Measurements from ENCODE around the gene USP43.

Gene USP43

DNA sequence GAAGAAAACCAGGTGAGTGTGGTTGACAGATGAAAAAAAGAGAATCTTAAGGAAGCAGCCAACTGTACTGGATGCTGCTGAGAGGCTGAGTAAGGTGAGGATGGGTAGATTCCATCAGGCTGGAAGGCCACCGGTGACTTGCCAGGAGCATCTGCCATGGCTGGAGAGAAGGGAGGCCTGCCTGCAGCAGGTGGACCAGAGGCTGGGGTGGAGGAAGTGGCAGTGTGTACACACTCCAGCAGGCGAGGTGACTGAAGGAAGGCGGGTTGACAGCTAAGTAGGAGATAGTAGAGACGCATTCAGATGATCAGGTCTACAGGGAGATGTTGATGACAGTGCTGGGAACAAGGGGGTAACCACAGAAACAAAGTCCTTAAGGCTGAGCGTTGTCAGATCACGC, 69.5 kb downstream of the USP43 start:
- H3K4me3 Mint-ChIP-seq, result no peak overlapping the region

DNA sequence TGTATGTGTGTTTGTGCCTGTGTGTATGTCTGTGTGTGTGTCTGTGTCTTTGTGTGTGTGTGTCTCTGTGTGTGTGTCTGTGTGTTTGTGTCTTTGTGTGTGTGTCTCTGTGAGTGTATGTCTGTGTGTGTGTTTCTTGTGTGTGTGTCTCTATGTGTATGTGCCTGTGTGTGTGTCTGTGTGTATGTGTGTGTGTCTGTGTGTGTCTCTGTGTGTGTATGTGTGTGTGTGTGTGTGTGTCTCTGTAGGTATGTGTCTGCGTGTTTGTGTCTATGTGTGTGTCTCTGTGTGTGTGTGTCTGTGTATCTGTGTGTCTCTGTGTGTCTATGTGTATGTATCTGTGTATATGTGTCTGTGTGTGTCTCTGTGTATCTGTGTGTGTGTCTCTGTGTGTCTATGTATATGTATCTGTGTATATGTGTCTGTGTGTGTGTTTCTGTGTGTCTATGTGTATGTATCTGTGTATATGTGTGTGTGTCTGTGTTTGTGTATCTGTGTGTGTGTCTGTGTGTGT, 70.2 kb downstream of the USP43 start:
- DNase-seq (no peak), ATAC-seq (no peak)
- Mint-ChIP-seq H3K27me3 (no peaks in the 10 kb centered on the region), H3K4me3 (no peak overlapping the region), H3K4me1 (no peaks in the 10 kb centered on the region), H3K27ac (no peak overlapping the region), H3K36me3 (ENCODE audit: low read depth) (no peaks in the 10 kb centered on the region), H3K9me3 (no peaks in the 10 kb centered on the region)

More for the DNA sequence above, 69.5 kb downstream of the USP43 start:
- no peaks in the 10 kb centered on the region for H3K27me3 Mint-ChIP-seq
- no peak for ATAC-seq
- H3K27ac Mint-ChIP-seq, result no peak overlapping the region
- H3K4me1 Mint-ChIP-seq, result no peaks in the 10 kb centered on the region
- H3K36me3 Mint-ChIP-seq (ENCODE audit: low read depth), result no peaks in the 10 kb centered on the region
- DNase-seq, result no peak
- no peaks in the 10 kb centered on the region for H3K9me3 Mint-ChIP-seq

DNA sequence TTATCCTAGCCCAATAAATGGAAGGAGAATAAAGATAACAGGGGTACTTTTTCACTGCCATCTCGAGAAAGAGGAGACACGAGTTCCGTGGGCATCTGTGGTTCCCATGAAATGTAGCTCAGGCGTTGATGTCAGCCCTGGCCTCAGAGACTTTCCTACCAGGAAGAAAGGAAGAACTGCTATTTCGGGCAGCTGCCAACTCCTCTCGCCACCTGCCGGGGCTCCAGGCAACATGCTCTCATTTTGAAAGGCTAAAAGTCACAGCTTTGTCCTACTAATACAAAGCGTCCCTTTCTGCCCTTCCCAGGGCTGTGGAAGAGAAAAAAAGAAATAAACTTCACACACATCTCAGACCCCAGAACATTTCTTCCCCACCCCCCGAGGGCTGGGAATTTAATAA, 80.3 kb downstream of the USP43 start:
- Mint-ChIP-seq H3K27ac (no peak overlapping the region), H3K27me3 (peaks cover 11% of the 10 kb centered on the region), H3K4me3 (no peak overlapping the region), H3K4me1 (peaks cover 2% of the 10 kb centered on the region), H3K9me3 (no peaks in the 10 kb centered on the region), H3K36me3 (ENCODE audit: low read depth) (no peaks in the 10 kb centered on the region)
- ATAC-seq (no peak), DNase-seq (no peak)

DNA sequence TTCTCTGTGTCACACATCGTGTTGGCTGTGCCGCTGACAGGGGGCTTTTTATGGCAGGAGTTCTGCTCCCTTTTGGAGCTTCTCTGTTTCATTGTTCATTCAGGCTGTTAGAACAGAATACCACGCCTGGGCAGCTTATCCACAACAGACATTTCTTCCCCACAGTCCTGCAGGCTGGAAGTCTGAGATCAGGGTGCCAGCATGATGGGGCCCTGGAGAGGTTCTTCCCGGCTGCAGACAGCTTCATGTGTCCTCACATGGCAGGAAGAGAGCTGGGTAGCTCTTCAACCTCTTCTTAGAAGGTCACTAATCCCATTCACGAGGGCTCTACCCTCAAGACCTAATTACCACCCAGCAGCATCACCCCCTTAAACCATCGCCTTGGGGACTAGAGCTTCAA, 81.0 kb downstream of the USP43 start:
- Mint-ChIP-seq H3K4me1 (peaks cover 2% of the 10 kb centered on the region), H3K36me3 (ENCODE audit: low read depth) (no peaks in the 10 kb centered on the region), H3K4me3 (no peak overlapping the region), H3K27ac (no peak overlapping the region), H3K27me3 (peaks cover 11% of the 10 kb centered on the region), H3K9me3 (no peaks in the 10 kb centered on the region)
- DNase-seq, result no peak
- ATAC-seq, result no peak

DNA sequence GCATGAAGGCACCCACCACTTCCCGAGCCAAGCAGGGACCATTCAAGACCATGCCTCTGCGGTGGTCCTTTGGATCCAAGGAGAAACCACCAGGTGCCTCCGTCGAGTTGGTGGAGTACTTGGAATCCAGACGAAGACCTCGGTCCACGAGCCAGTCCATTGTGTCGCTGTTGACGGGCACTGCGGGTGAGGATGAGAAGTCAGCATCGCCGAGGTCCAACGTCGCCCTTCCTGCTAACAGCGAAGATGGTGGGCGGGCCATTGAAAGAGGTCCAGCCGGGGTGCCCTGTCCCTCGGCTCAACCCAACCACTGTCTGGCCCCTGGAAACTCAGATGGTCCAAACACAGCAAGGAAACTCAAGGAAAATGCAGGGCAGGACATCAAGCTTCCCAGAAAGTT, 82.7 kb downstream of the USP43 start:
- Mint-ChIP-seq H3K9me3 (no peaks in the 10 kb centered on the region), H3K36me3 (ENCODE audit: low read depth) (no peaks in the 10 kb centered on the region), H3K27me3 (peaks cover 11% of the 10 kb centered on the region), H3K4me1 (peaks cover 2% of the 10 kb centered on the region), H3K27ac (no peak overlapping the region), H3K4me3 (no peak overlapping the region)
- DNase-seq, result no peak
- ATAC-seq, result no peak

DNA sequence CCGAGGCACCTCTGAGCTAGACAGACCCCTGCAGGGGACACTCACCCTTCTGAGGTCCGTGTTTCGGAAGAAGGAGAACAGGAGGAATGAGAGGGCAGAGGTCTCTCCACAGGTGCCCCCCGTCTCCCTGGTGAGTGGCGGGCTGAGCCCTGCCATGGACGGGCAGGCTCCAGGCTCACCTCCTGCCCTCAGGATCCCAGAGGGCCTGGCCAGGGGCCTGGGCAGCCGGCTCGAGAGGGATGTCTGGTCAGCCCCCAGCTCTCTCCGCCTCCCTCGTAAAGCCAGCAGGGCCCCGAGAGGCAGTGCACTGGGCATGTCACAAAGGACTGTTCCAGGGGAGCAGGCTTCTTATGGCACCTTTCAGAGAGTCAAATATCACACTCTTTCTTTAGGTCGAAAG, 83.2 kb downstream of the USP43 start:
- no peak for DNase-seq
- H3K36me3 Mint-ChIP-seq (ENCODE audit: low read depth), result no peaks in the 10 kb centered on the region
- H3K4me1 Mint-ChIP-seq, result peaks cover 2% of the 10 kb centered on the region
- no peak for ATAC-seq
- no peak overlapping the region for H3K27ac Mint-ChIP-seq
- no peaks in the 10 kb centered on the region for H3K9me3 Mint-ChIP-seq
- H3K27me3 Mint-ChIP-seq, result peaks cover 11% of the 10 kb centered on the region
- H3K4me3 Mint-ChIP-seq, result no peak overlapping the region

DNA sequence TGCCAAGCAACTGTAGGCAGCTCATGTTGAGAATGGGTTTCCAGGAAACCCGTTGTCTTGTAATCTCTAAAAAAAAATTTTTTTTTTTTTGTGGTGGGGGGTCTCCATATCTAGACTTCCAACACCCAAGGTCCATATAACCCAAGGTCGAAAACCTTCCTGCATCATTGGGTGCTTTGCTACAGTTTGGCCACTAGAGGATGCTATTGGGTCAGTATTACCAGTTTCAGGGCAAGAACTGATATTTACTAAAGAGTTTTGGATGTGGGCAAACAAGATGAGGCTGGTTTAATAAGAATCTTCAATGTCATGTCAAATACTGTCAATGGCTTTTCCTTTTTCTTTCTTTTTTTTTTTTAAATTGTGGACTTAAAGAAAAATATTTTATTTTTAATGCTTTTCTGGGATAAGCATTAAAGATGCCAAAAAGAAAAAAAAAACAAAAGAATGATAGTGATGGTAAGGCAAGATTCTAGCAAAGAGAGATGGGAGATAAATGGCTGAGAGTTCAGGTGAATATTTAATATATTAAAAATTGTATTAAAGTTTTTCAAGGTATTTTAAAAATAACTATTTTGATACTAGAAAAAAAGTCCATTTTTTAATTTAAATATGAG, 83.8 kb downstream of the USP43 start:
- Mint-ChIP-seq H3K9me3 (no peaks in the 10 kb centered on the region), H3K4me1 (peaks cover 2% of the 10 kb centered on the region), H3K27ac (no peak overlapping the region), H3K4me3 (no peak overlapping the region), H3K27me3 (peaks cover 11% of the 10 kb centered on the region), H3K36me3 (ENCODE audit: low read depth) (no peaks in the 10 kb centered on the region)
- DNase-seq (no peak), ATAC-seq (no peak)

DNA sequence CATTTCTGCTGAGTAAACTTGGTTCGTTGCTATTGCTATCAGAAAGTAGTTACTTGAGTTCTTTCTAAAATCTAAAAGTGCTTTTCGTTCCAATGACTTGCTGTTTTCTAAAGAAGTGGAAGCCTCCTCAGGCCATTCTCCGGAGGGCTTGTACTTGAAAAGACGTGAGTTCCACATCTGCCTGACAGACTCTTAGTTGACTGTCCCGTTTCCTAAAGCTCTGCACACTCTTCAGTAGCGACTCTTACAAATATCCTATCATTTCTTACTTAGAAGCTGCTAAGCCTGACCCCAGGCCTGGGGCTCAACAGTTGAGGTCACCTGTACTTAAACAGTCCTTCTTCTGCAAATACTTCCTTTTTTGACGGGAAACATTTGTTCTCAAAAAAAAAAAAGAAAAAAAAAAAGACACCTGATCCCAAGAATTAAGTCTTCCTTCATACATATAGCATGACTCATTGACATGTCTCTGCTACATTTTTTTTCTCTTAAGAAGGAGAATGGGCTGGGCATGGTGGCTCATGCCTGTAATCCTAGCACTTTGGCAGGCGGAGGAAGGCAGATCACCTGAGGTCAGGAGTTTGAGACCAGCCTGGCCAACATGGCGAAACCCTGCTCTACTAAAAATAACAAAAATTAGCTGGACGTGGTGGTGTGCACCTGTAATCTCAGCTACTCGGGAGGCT, 84.6 kb downstream of the USP43 start:
- DNase-seq, result no peak
- Mint-ChIP-seq H3K27ac (no peak overlapping the region), H3K4me3 (no peak overlapping the region), H3K36me3 (ENCODE audit: low read depth) (no peaks in the 10 kb centered on the region), H3K4me1 (peaks cover 2% of the 10 kb centered on the region), H3K9me3 (no peaks in the 10 kb centered on the region), H3K27me3 (peaks cover 9% of the 10 kb centered on the region)
- no peak for ATAC-seq

DNA sequence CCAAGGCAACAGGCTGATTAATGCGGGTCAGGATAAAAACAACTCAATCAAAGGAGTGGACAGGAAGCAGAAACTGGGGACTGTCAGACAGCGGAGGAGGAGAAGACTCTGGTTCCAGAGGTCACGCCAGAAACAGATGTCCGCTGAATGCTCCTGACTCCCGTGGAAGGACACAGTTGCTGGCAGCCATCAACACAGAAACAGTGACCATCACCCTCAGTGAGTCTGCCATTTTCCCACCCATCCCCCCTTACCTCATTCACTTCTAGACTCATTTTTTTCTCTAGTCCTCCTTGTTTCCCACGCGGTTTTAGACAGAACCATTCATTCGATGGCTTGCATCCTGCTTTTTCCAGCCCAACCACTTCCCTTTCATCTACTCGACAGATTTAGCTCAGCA, 105.2 kb downstream of the USP43 start:
- H3K36me3 Mint-ChIP-seq (ENCODE audit: low read depth), result no peaks in the 10 kb centered on the region

DNA sequence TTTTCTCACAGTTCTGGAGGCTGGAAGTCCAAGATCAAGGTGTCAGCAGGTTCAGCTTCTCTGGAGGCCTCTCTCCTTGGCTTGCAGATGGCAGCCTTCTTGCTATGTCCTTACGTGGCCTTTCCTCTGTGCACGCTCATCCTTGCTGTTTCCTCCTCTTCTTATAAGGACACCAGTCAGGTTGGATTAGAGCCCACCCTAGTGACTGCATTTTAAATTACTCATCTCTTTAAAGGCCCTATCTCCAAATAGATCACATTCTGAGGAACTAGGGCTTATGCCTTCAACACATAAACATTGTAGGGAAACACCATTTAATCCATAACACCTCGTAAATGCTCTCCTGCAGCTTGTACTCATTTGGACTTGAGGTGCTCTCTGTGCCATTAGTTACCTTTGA, 109.8 kb downstream of the USP43 start:
- no peak overlapping the region for H3K4me3 Mint-ChIP-seq
- no peak for ATAC-seq
- H3K4me1 Mint-ChIP-seq, result no peaks in the 10 kb centered on the region
- no peak for DNase-seq
- H3K9me3 Mint-ChIP-seq, result no peaks in the 10 kb centered on the region
- H3K27me3 Mint-ChIP-seq, result peaks cover 34% of the 10 kb centered on the region
- H3K27ac Mint-ChIP-seq, result no peak overlapping the region
- no peaks in the 10 kb centered on the region for H3K36me3 Mint-ChIP-seq (ENCODE audit: low read depth)

More for the DNA sequence above, 105.2 kb downstream of the USP43 start:
- Mint-ChIP-seq H3K9me3 (no peaks in the 10 kb centered on the region), H3K27ac (no peak overlapping the region), H3K27me3 (peaks cover 47% of the 10 kb centered on the region), H3K4me1 (no peaks in the 10 kb centered on the region), H3K4me3 (no peak overlapping the region)
- ATAC-seq (no peak), DNase-seq (no peak)

DNA sequence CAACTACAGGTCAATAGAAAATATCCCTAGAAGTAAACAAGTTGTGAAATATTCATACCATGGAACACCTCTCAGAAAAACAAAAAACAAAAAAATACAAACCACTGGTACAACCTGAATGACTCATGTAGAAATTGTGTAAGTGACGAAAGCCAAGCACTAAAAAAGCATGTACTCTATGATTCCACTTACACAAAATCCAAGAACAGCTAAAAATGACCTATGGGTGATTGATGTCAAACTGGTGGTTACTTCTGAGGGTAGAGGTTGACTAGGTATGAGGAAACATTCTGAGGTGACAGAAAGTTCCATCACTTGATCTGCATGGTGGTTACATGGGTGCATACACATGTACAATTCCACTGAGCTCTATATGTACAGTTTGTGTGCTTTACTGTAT, 114.9 kb downstream of the USP43 start:
- peaks cover 16% of the 10 kb centered on the region for H3K27me3 Mint-ChIP-seq
- ATAC-seq (no peak), DNase-seq (no peak)
- H3K4me3 Mint-ChIP-seq, result no peak overlapping the region
- H3K36me3 Mint-ChIP-seq (ENCODE audit: low read depth), result no peaks in the 10 kb centered on the region
- H3K27ac Mint-ChIP-seq, result no peak overlapping the region
- H3K9me3 Mint-ChIP-seq, result no peaks in the 10 kb centered on the region
- H3K4me1 Mint-ChIP-seq, result no peaks in the 10 kb centered on the region

DNA sequence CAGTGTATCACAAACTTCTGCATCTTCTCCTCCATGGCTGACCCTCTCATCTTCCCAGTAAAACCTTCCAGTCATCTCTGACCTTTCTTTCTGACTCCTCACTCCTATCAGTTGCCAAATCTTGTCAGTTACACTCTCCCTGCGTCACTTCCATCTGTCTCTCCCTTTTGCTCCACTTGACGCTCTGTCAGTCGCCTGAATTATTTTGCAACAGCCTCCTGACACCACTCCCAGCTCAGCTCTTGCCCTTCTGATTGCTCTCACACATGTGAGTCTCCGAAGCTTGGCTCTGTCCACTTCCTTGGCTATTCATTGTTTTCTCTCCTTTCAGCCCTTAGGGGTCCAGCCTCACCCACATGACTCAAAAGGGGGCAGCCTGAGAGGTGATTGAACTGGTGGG, 118.3 kb downstream of the USP43 start:
- Mint-ChIP-seq H3K27me3 (peaks cover 12% of the 10 kb centered on the region), H3K9me3 (no peaks in the 10 kb centered on the region), H3K4me3 (no peak overlapping the region), H3K4me1 (no peaks in the 10 kb centered on the region), H3K27ac (no peak overlapping the region), H3K36me3 (ENCODE audit: low read depth) (no peaks in the 10 kb centered on the region)
- ATAC-seq (no peak), DNase-seq (no peak)

DNA sequence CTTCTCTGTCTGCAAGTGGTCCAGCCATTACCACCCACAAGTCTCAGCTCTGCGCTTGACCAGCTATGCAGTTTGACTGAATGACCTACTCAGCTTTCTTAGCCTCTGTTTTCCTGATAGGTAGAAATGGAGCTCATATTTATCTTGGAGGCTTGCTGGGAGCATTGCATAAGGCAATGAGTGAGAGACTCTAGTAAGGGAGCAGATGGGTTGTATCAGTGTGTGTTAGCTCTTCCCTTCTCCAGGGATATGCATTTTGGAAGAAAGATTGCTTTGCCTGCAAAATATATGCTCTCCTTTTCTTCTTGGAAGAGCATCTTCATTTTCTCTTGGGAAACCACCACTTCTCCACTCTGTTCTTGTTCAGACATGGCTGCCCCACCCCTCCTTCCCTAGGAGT, 120.0 kb downstream of the USP43 start:
- peaks cover 7% of the 10 kb centered on the region for H3K27me3 Mint-ChIP-seq
- H3K4me1 Mint-ChIP-seq, result no peaks in the 10 kb centered on the region
- H3K27ac Mint-ChIP-seq, result no peak overlapping the region
- no peak for DNase-seq
- no peaks in the 10 kb centered on the region for H3K36me3 Mint-ChIP-seq (ENCODE audit: low read depth)
- H3K9me3 Mint-ChIP-seq, result no peaks in the 10 kb centered on the region
- no peak for ATAC-seq
- no peak overlapping the region for H3K4me3 Mint-ChIP-seq

DNA sequence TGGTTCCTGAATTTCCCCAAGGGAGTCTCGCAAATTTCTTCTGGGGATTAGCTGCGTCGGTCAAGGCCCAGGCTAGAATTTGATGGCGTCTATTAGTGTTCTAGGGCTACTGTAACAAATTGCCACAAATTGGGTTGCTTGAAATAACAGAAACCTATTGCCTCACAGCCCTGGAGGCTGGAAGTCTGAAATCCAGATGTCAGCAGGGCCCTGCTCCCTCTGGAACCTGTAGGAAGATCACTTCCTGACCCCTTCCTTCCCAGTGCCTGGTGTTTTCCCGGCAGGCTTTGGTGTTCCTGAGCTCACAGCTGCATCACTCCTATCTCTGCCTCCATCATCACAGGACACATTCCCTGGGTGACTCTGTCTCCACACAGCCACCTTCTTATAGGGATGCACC, 121.7 kb downstream of the USP43 start:
- H3K9me3 Mint-ChIP-seq, result no peaks in the 10 kb centered on the region
- H3K27me3 Mint-ChIP-seq, result peaks cover 5% of the 10 kb centered on the region
- no peak for ATAC-seq
- DNase-seq, result no peak
- no peak overlapping the region for H3K4me3 Mint-ChIP-seq
- H3K4me1 Mint-ChIP-seq, result no peaks in the 10 kb centered on the region
- H3K27ac Mint-ChIP-seq, result no peak overlapping the region
- no peaks in the 10 kb centered on the region for H3K36me3 Mint-ChIP-seq (ENCODE audit: low read depth)

DNA sequence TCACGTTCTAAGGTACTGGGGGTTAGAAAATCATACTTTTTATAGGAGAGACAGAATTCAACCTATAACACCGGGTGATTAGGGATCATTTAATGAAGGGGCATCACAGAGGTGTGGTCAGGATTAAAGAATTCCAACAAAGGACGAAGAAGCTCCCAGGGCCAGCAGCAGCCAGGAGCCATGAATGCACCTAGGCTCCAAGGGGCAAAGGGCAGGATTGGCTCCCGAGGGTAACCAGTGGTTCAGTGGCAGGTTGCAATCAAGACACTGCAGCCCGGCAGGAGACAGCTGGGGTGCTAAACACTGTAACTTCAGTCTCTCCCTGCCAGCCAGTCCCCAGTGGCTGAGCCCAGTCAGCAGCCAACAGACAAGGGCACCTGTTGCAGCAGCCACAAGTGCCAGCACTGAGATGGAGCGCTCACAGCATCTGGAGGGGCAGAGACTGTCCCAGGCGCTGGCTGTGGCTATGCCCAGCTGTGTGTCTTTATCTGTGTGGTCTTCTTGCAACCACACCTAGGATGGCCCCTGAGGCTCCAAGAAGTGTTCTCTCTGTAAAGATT, 122.2 kb downstream of the USP43 start:
- H3K27ac Mint-ChIP-seq, result no peak overlapping the region
- DNase-seq, result no peak
- no peaks in the 10 kb centered on the region for H3K4me1 Mint-ChIP-seq
- no peak for ATAC-seq
- H3K4me3 Mint-ChIP-seq, result no peak overlapping the region
- H3K36me3 Mint-ChIP-seq (ENCODE audit: low read depth), result no peaks in the 10 kb centered on the region
- no peaks in the 10 kb centered on the region for H3K9me3 Mint-ChIP-seq
- peaks cover 5% of the 10 kb centered on the region for H3K27me3 Mint-ChIP-seq
